Activated T-helper 1 cell treated with anti-CD3 and anti-CD28 coated beads, Interleukin-12 subunit alpha, Interleukin-12 subunit beta, Interleukin-2, Interleukin-4 antibody, amounts not matched to agents 30 ng/mL and 10 ng/mL and 1 ng/mL, durations not matched to agents 14 hours and 24 hours and 36 hours (primary cell): ENCODE data around the gene CCL4L2. TPM values are rescaled to one million over a fixed set of nuclear protein-coding genes. Genes with fewer than 3 reads are reported as not detected.
A peak's percentile ranks its signal among the peaks of the same experiment; 100 is the strongest.
"Not testable (repeated sequence)": the region's sequence is repeated elsewhere in the genome, so short reads cannot be mapped to it uniquely, and the experiment has no call there.

ENCODE experiments used
- DNase-seq: peaks from one replicate; pipeline ENCODE4 v3.0.0; 2021; ENCODE audit warnings: low spot score
- H3K27ac Mint-ChIP-seq: one replicate; pipeline ENCODE4 v1.8.0; 2021; ENCODE audit warnings: mild to moderate bottlenecking, mixed read lengths
- H3K27me3 Mint-ChIP-seq: one replicate; pipeline ENCODE4 v1.8.0; 2022; ENCODE audit warnings: mild to moderate bottlenecking, moderate library complexity, mixed read lengths; ENCODE audit not compliant: insufficient read depth
- H3K36me3 Mint-ChIP-seq: one replicate; pipeline ENCODE4 v1.8.0; 2021; ENCODE audit warnings: low read depth, mixed read lengths
- H3K4me1 Mint-ChIP-seq: one replicate; pipeline ENCODE4 v1.8.0; 2021; ENCODE audit warnings: low read depth, mixed read lengths
- H3K4me3 Mint-ChIP-seq: one replicate; pipeline ENCODE4 v1.8.0; 2021; ENCODE audit warnings: mild to moderate bottlenecking, moderate library complexity, mixed read lengths
- H3K9me3 Mint-ChIP-seq: one replicate; pipeline ENCODE4 v1.8.0; 2021; ENCODE audit warnings: mixed read lengths
- intact Hi-C: fragments of 100-400 bp; cut with micrococcal nuclease; formaldehyde crosslinking; loops from one replicate; pipeline ENCODE4 v1.15.1; 2024
- total RNA-seq: library from RNA; stranded (reverse); gene quantifications from 2 replicates; pipeline ENCODE4 v1.2.3, GENCODE V29; 2022

CCL4L2 gene
- total RNA-seq, 1 donor from 2014 or later, result 48.4 TPM

GRCh38 chr17:36188891-36189306 lies 22.0 kb upstream of the CCL4L2 start:
- peak; percentile 24 for DNase-seq
- Mint-ChIP-seq H3K9me3 (no peaks in the 10 kb centered on the region), H3K4me3 (no peak overlapping the region), H3K27me3 (peaks cover 25% of the 10 kb centered on the region), H3K4me1 (peaks cover 29% of the 10 kb centered on the region), H3K36me3 (no peaks in the 10 kb centered on the region), H3K27ac (peak overlapping the region; percentile 18)
- intact Hi-C loops, result no loop called here

DNA sequence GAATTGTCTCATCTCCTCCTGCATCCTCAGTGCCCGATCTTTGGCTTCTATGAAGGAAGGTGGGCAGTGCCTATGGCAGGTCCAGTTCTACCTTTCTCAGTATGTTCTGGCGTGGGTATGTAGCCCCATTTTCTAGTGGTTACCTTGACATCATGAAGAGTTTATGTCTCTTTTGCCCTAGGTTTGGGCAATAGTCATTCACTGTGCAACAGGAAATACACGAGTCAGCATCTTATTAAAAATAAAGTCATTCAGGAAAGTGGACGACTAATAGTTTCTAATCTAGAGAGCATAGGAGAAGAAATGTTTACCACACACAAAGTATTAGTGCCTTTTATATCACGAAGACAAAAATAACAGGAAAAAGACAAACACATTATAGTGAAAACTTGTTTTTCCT lies 20.9 kb upstream of the CCL4L2 start:
- DNase-seq, intact Hi-C loops, H3K27ac Mint-ChIP-seq, H3K4me3 Mint-ChIP-seq, H3K36me3 Mint-ChIP-seq, H3K9me3 Mint-ChIP-seq: not testable (repeated sequence)
- Mint-ChIP-seq H3K4me1 (peaks cover 29% of the 10 kb centered on the region), H3K27me3 (peaks cover 20% of the 10 kb centered on the region)

GRCh38 chr17:36190549-36191330 lies 20.1 kb upstream of the CCL4L2 start:
- intact Hi-C loops, H3K9me3 Mint-ChIP-seq, H3K36me3 Mint-ChIP-seq, H3K4me3 Mint-ChIP-seq, H3K27ac Mint-ChIP-seq, DNase-seq: not testable (repeated sequence)
- peaks cover 29% of the 10 kb centered on the region for H3K4me1 Mint-ChIP-seq
- H3K27me3 Mint-ChIP-seq, result peaks cover 13% of the 10 kb centered on the region

DNA sequence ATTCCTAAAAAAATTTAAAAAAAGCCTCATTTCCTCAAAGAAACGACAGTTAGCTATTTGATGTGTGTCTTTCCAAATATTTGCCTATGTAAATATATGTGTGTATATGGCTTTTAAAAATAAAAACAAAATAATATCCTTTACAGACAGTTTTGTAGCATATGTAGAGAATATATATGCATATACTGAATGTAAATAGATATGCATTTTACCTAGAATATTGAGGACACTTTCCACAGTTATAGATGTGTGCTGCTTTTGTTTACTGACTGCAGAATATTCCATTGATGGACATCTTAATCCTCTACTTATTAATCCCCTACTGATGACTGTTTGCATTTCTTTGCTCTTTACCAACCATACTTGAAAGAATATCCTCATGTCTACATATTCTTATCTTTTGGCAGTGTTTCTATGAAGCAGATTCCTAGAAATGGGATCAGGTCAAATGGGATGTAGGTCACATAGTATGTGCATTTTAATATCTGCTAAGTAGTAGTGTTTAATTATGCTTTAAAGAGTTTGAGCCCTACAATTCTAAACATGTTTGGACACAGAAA lies 17.6 kb upstream of the CCL4L2 start:
- no peak overlapping the region for H3K4me3 Mint-ChIP-seq
- intact Hi-C loops, result no loop called here
- peaks cover 7% of the 10 kb centered on the region for H3K27me3 Mint-ChIP-seq
- H3K4me1 Mint-ChIP-seq, result peaks cover 29% of the 10 kb centered on the region
- H3K9me3 Mint-ChIP-seq, result no peaks in the 10 kb centered on the region
- DNase-seq, result no peak
- H3K36me3 Mint-ChIP-seq, result no peaks in the 10 kb centered on the region
- H3K27ac Mint-ChIP-seq, result no peak overlapping the region

DNA sequence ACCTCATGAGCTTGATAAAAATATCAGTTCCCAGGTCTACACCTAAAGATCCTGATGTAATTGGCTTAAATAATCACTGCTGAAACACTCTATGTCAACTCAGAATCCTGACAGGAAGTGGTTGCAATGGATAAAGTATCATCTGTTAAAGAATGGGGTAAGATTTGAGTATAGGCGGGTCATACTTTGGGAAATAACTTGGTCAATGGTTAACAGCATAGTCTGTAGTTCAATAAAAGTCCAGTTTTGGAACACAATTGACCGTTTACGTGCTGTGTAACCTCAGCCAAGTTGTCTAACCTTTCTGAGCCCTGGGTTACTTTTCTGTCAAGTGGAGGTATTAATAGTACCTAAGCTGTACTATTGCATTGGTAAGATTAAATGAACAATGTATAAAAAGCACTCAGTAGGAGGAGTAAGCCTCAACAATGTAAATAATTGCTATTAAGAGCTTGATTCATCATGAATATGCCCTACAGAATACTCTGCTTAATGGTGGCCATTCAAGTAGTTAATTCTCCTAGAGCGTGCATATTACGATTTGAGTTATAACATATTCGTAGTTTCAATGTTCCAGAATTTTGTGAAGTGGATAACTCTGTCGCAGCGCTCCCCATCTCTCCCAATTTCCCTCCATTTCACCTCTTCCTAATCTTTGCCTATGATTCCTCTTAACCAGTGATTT lies 16.6 kb upstream of the CCL4L2 start:
- DNase-seq, intact Hi-C loops, H3K4me3 Mint-ChIP-seq, H3K27me3 Mint-ChIP-seq, H3K9me3 Mint-ChIP-seq, H3K27ac Mint-ChIP-seq, H3K36me3 Mint-ChIP-seq: not testable (repeated sequence)
- H3K4me1 Mint-ChIP-seq, result peaks cover 25% of the 10 kb centered on the region

DNA sequence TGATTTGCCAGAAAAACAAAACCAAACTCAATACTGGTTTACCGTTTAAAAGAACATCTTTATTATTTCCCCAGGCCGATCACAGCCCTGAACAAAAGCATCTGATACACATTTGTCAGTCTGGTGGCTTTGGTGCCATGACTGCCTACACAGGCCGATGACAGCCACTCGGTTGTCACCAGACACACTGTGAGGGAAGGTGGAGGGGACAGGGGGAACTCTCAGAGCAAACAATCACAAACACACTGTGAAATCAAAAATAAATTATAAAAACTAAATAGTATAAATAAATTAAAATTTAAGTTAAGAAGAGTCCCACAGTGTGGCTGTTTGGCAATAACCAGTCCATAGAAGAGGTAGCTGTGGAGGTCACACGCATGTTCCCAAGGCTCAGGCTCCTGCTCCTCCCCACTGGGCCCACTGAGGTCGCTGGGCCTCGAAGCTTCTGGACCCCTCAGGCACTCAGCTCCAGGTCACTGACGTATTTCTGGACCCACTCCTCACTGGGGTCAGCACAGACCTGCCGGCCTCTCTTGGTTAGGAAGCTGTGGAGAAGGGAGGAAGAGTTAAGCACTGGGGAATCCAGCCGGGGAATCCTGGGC lies 15.9 kb upstream of the CCL4L2 start:
- intact Hi-C loops, H3K36me3 Mint-ChIP-seq, DNase-seq, H3K4me3 Mint-ChIP-seq, H3K27me3 Mint-ChIP-seq, H3K9me3 Mint-ChIP-seq, H3K27ac Mint-ChIP-seq: not testable (repeated sequence)
- H3K4me1 Mint-ChIP-seq, result peaks cover 26% of the 10 kb centered on the region

GRCh38 chr17:36195434-36196130 lies 15.3 kb upstream of the CCL4L2 start:
- intact Hi-C loops, result no loop called here
- Mint-ChIP-seq H3K9me3 (no peaks in the 10 kb centered on the region), H3K4me3 (no peak overlapping the region), H3K4me1 (peaks cover 23% of the 10 kb centered on the region), H3K36me3 (no peaks in the 10 kb centered on the region), H3K27ac (no peak overlapping the region), H3K27me3 (peaks cover 10% of the 10 kb centered on the region)
- DNase-seq, result no peak

GRCh38 chr17:36196131-36196486 lies 14.8 kb upstream of the CCL4L2 start:
- no peak for DNase-seq
- Mint-ChIP-seq H3K4me3 (no peak overlapping the region), H3K36me3 (no peaks in the 10 kb centered on the region), H3K27me3 (peaks cover 10% of the 10 kb centered on the region), H3K4me1 (peaks cover 23% of the 10 kb centered on the region), H3K27ac (no peak overlapping the region), H3K9me3 (no peaks in the 10 kb centered on the region)
- intact Hi-C loops, result no loop called here

DNA sequence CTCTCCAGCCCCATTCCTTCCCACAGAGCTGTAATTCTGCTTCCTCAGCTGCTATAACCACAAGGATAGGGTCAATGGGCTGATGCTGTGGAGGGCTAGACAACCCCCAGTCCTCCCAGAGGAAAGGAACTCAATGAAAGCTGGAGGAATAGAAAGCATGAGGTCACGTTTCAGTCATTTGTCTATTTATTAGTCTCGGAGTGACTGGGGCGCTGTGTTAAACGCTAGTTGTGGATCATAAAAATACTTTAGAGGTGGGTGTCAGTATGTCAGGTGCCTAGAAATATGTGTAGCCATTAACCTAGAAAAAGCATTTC lies 13.5 kb upstream of the CCL4L2 start:
- intact Hi-C loops, result no loop called here
- Mint-ChIP-seq H3K9me3 (no peaks in the 10 kb centered on the region), H3K27me3 (peaks cover 12% of the 10 kb centered on the region), H3K27ac (no peak overlapping the region), H3K4me3 (no peak overlapping the region), H3K36me3 (no peaks in the 10 kb centered on the region), H3K4me1 (peaks cover 28% of the 10 kb centered on the region)
- no peak for DNase-seq

- H3K27me3 Mint-ChIP-seq, result peaks cover 12% of the 10 kb centered on the region
- H3K4me1 Mint-ChIP-seq, result peaks cover 29% of the 10 kb centered on the region
- no peak for DNase-seq
- H3K36me3 Mint-ChIP-seq, result no peaks in the 10 kb centered on the region
- H3K27ac Mint-ChIP-seq, result peak overlapping the region; percentile 62
- intact Hi-C loops, result no loop called here
- no peak overlapping the region for H3K4me3 Mint-ChIP-seq
- no peaks in the 10 kb centered on the region for H3K9me3 Mint-ChIP-seq
Measured at GRCh38 chr17:36198831-36199465, 11.9 kb upstream of the CCL4L2 start.

GRCh38 chr17:36201102-36201501 lies 9.8 kb upstream of the CCL4L2 start:
- H3K4me3 Mint-ChIP-seq, H3K9me3 Mint-ChIP-seq, intact Hi-C loops, DNase-seq, H3K36me3 Mint-ChIP-seq, H3K27ac Mint-ChIP-seq: not testable (repeated sequence)
- H3K27me3 Mint-ChIP-seq, result peaks cover 13% of the 10 kb centered on the region
- peaks cover 27% of the 10 kb centered on the region for H3K4me1 Mint-ChIP-seq

- H3K36me3 Mint-ChIP-seq, H3K27ac Mint-ChIP-seq, DNase-seq, intact Hi-C loops, H3K9me3 Mint-ChIP-seq, H3K4me3 Mint-ChIP-seq: not testable (repeated sequence)
- Mint-ChIP-seq H3K27me3 (peaks cover 12% of the 10 kb centered on the region), H3K4me1 (peaks cover 23% of the 10 kb centered on the region)
Measured at GRCh38 chr17:36201506-36201905, 9.4 kb upstream of the CCL4L2 start.
